Stimulated activated CD4-positive, alpha-beta T cell treated with anti-CD3 and anti-CD28 coated beads, TNF-alpha, amount 100 ng/mL, for 24 hours (primary cell): ENCODE measurements around the gene SIK3.
"Not testable (repeated sequence)": the region's sequence is repeated elsewhere in the genome, so short reads cannot be mapped to it uniquely, and the experiment has no call there.

Source experiments
- DNase-seq, 3 experiments: peaks; one replicate each; pipeline ENCODE4 v3.0.0-alpha.2; 2020; ENCODE audit warnings: low read depth in 3 of 3

Gene SIK3

GRCh38 chr11:117076941-117077691 is 21.1 kb downstream of the SIK3 start:
- no peak for DNase-seq

- DNase-seq, result no peak
These were observed 23.0 kb downstream of the SIK3 start for GRCh38 chr11:117075186-117075585.

DNA sequence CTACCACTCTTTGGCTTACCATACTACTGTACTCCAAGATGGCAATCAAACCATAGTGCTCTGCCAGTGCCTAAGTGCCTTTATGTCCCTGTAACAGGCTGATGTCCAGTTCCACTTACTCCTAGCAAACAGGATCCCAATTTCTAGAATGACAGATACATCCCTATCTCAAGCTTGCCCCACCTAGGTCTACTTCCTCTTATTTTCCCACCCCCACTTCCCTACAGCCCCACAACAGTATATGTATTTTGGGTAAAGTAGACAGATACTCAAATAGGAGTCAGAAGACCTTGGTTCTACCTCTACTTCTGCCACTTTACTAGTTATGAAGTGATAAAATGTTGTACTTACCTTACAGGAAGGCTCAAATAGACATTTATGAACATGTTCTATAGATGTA is 24.1 kb downstream of the SIK3 start:
- no peak for DNase-seq

DNA sequence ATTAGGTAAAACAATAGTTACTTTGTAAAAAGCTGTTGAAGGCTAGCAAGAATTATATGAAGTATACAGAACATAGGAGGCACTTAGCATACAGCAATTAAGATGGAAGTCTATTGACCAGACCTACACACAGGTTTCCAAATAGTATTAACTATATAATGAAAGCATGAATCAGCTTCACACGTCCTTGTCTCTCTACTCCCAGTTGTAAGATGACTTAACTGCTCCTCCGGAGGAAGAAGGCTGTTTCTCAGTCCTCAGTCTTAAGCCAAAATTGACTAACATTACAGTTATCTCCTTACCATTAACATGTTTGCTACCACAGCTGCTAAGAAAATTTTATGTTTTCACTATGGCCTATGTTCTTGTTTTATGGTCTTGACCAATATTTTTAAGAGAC is 24.7 kb downstream of the SIK3 start:
- no peak for DNase-seq

DNA sequence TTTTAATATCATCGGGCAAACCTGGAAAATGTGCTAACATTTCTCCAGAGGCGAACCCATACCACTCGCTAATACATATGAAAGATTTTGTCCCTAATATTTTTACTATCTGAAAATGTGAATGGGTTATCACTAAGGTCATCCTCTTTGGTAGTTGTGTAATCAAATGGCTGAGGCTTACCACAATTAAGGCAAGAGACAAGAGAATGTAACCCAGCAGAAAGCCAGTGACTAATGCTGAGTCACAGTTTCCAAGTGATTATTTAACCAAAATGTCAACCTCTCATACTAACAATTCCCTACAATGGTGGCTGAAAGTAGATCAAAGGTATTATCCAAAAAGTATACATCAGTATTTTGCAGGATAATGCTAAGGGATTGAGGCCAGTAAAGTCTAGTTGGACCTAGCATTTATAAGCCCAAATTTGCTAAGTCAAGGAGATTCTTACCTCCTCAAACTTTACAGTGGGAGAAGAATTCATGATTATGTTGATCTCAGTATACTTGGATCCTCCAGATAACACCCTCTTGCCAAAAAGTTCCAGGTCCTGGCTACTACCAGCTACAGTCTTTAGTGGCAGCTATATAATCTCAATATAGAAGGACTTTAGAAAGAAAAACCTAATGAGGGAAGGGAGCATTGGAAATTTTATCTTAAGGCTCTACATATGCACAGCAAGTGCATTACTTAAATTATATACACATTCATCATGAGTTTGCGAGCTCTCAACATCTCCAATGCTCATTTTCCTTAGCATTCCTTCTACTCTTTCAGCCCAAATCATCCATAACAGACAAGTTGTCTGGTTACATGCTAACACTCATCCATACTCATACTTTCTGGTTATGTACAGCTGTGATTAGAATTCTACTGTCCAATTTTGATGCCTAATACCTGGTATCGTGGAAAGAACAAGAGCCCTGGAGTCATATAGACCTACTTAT is 25.4 kb downstream of the SIK3 start:
- no peak for DNase-seq

DNA sequence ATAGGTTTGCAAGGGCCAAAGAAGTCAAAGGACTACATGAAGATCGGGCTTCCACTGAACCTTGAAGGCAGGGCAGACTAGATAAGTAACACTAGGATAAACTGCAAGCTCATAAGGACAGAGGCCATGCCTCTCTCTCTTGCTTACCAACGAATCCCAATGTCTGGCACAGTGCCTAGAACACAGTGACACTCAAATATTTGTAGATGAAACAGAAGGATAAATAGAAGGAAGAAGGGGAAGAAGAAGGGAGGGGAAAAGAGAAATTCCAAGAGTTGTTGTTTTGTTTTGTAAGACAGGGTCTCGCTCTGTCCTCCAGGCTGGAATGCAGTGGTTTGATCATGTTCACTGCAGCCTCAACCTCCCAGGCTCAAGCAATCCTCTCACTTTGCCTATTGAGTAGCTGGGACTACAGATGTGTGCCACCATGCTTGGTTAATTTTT is 26.9 kb downstream of the SIK3 start:
- no peak for DNase-seq

DNA sequence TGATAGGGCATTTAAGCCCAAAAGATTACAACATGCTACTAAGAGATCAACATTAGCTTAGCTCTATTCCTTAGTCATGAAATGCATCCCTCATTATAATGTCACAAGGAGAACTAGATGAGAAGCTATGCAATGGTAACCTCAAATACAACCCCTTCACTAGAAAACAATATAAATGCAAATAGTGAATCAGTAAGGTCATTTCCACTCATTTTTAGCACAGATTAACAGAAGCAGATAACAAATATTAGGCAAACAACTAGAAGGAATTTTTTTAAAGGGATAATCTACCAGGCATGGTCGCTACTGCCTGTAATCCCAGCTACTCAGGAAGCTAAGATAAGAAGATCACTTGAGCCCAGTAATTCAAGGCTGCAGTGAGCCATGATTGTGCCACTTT is 28.2 kb downstream of the SIK3 start:
- DNase-seq, result no peak

DNA sequence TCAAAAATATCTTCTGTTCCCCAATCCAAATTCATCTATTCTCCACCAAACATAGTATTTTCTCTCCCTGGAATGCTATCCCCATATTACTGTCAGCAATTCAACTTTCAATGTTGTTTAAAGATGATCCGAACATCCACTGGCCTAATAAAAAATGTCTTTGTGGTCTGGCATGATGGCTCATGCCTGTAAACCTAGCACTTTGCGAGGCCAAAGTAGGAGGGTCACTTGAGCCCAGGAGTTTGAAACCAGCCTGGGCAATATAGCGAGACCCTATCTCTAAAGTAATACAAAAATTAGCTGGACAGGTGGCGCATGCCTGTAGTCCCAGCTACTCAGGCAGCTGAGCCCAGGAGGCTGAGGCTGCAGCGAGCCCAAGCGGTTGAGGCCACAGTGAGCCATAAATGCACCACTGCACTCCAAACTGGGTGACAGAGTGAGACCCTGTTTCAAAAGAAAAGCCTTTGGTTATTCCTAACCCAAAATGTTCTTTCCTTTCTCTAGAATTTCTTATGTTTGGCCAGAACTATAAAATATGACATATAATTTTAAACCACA is 29.8 kb downstream of the SIK3 start:
- DNase-seq, result no peak

- no peak for DNase-seq
These were observed 31.3 kb downstream of the SIK3 start for GRCh38 chr11:117066959-117067358.

GRCh38 chr11:117064275-117064674 is 34.0 kb downstream of the SIK3 start:
- DNase-seq, result no peak

DNA sequence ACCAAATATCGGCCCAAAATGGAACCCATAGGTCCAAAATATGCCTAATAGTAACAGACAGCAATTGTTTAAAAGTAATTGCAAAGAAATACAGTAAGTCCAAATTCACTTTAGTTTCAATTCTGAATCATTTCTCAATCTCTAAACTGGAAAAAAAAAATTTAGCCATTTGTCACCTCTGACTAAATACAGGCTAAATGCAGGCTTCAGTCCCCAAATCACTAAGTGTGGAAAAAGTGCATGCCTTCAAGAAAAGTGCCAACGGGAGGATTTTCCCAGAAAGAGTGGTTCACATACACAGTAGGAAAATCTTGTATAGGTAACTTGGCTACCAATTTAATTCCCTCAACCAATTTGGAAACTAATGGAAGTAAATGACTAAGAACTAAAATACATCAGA is 35.7 kb downstream of the SIK3 start:
- no peak for DNase-seq

DNA sequence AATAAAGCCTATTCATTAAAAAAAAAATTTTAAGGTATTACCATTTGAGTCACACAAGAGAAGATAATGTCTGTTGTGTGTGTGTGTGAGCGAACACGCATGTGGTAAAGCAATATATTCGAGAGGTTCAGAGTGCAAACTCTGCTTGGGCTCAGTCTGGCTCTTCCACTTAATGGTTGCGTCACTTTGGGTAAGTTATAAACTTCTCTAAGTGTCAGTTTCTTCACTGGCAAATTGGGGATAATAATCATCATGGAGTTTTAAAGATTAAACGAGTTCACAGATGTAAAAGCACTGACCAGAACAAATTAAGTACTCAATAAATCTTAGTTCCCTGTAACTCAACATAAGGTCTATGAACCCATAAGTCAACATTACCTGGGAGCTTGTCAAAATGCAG is 37.0 kb downstream of the SIK3 start:
- DNase-seq, result no peak

DNA sequence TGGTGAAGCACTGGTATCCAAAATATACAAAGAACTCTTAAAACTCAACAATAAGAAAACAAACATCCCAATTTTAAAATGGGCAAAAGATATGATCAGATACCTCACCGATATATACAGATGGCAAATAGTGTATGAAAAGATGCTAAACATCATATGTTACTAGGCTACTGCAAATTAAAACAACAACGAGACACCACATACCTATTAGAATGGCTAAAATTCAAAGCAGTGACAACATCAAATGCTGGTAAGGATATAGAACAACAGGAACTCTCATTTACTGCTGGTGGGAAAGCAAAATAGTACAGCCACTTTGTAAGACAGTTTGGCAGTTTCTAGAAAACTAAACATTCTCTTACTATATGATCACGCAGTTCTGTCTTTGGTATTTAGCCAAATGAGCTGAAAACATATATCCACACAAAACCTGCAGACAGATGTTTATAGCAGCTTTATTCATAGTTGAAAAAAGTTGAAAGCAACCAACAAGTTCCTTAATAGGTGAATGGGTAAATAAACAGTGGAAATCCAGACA is 38.5 kb downstream of the SIK3 start:
- DNase-seq, result no peak

GRCh38 chr11:117058761-117059261 is 39.4 kb downstream of the SIK3 start:
- no peak for DNase-seq

DNA sequence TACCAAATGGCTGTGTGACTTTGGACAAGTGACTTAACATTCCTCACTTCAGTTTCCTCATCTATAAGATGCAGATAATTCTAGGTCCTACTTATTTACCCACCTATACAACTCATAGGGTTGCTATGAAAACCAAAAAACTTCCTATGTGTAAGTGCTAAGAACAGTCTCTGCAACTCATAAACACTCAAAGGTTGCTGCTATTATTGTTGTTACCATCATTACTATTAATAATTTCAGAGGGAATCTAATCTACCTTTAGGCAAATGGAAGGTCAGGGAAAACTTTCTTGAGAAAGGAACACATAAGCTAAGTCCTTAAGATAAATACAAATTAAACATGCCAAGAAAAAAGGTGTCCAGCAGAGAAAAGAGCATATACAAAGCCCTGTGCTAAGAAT is 40.5 kb downstream of the SIK3 start:
- DNase-seq, result no peak

- no peak for DNase-seq
These were observed 40.9 kb downstream of the SIK3 start for GRCh38 chr11:117057317-117057716.

DNA sequence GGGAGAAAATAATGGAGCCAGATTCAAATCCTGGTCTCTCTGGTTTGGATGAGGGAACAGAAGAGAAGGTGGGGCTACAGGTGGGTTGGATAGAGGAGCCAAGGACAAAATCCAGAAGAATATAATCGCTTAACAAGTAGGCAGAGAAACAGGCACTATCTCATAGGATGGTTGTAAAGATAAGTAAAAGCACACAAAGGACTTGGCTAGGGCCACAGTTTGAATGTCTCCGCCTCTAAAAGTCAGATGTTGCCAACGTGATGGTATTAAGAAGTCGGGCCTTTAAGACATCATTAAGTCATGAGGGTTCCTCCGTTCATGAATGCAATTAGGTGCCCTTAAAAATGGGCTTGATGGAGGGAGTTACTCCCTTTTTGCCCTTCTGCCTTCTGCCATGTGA is 42.8 kb downstream of the SIK3 start:
- no peak for DNase-seq

GRCh38 chr11:117054382-117054781 is 43.8 kb downstream of the SIK3 start:
- no peak for DNase-seq

GRCh38 chr11:117052196-117053149 is 45.8 kb downstream of the SIK3 start:
- DNase-seq, result no peak

GRCh38 chr11:117050121-117050520 is 48.1 kb downstream of the SIK3 start:
- DNase-seq, result not testable (repeated sequence)

GRCh38 chr11:117046627-117047026 is 51.6 kb downstream of the SIK3 start:
- not testable (repeated sequence) for DNase-seq
